ENCODE data around the gene SSBP4. TPM values are rescaled to one million over a fixed set of nuclear protein-coding genes. Genes with fewer than 3 reads are reported as not detected.
A peak's percentile ranks its signal among the peaks of the same experiment; 100 is the strongest.

SSBP4 gene
- total and polyA plus RNA-seq, 2 donors (not counting 3 experiments of a cell fraction or from before 2014, with no cell fraction given) = 89.6 to 151 TPM

DNA sequence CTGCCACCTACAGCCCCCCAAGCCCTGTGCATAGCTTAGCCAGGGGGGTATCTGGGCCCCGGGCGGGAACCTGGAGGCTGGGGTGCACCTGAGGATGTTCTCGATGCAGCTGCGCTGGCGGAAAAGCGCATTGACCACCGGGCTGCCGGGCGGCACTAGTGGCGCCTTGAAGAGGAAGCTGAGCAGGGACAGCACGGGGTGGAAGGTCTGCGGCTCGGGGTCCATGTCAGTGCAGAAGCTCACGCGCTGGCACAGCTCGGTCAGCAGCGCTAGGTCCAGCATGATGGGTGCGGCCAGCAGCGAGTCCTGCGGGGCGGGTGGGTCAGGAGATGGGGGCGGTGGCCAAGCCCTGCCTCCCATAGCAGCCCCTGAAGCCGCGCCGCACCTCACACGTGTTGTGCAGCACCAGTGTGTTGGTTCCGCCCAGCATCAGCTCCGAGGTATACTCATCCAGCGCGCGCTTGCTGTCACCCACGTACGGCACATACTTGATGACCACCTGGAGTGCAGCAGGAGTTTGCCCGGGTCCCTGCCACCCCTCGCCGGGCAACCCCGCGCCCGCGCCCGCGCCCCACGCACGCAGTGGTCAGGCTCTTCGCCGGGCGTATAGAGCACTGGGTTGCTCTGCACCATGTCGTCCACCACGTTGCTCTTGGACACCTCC lies 16.1 kb downstream of the SSBP4 start:
- Histone ChIP-seq H3K27ac (ENCODE audit: insufficient read depth, low read depth, low read length) (no peak overlapping the region), H3K4me3 (replicated peaks in 1 of 3; ENCODE audit: insufficient read depth in 1 of 3, low read depth in 1 of 3, low read length in 3 of 3) (no peak overlapping the region), H3K27me3 (ENCODE audit: control insufficient read depth in 2 of 2, insufficient read depth in 2 of 2, low read length in 2 of 2) (no peaks in the 10 kb centered on the region), H3K36me3 (ENCODE audit: control insufficient read depth in 2 of 2, extremely low read depth in 1 of 2, insufficient read depth in 2 of 2, low read length in 2 of 2) (peaks cover 0 to 2% of the 10 kb centered on the region in 2 experiments), H3K79me2 (ENCODE audit: control insufficient read depth, insufficient read depth, low read length) (peaks cover 1% of the 10 kb centered on the region), H3K9ac (replicated peaks; ENCODE audit: extremely low read depth, insufficient read depth, low read length) (no peak overlapping the region), H4K20me1 (replicated peaks; ENCODE audit: control insufficient read depth, extremely low read depth, insufficient read depth, low read length) (no peaks in the 10 kb centered on the region), H3K9me3 (replicated peaks; ENCODE audit: control insufficient read depth, insufficient read depth, low read length) (no peaks in the 10 kb centered on the region), H2AFZ (ENCODE audit: low read depth, low read length) (no peak overlapping the region), H3K4me1 (ENCODE audit: control insufficient read depth, extremely low read depth, insufficient read depth, low read length) (peaks cover 14% of the 10 kb centered on the region), H3K9me1 (replicated peaks; ENCODE audit: control insufficient read depth, extremely low read depth, insufficient read depth, low read length) (no peaks in the 10 kb centered on the region), H3K4me2 (ENCODE audit: insufficient read depth, low read length) (no peak overlapping the region)
- POLR2A ChIA-PET = interaction anchor here (0.6 kb wide), 1 partner anchor 119 kb away, joined by 3 read pairs; no protein-coding TSS in a partner anchor
- FAIRE-seq (no peak), DNase-seq (ENCODE audit: low read depth, low spot score) (no peak)
- dilution Hi-C loops (cut with MboI; ENCODE audit: extremely low pct_ligation_motif_present, low sequenced_read_pairs) = no loop called here
- TF ChIP-seq FOS (IDR thresholded peaks at IDR 0.05; ENCODE audit: borderline replicate concordance, insufficient read depth, low read length) (no peak), EZH2 (IDR thresholded peaks at IDR 0.05; ENCODE audit: borderline replicate concordance, low read depth, low read length, severe bottlenecking) (no peak), POLR2A (IDR thresholded peaks at IDR 0.05; ENCODE audit: low read depth, low read length) (no peak), MYC (IDR thresholded peaks at IDR 0.05; ENCODE audit: low read depth, low read length) (no peak)
- TF ChIP-seq, protein P1, sequence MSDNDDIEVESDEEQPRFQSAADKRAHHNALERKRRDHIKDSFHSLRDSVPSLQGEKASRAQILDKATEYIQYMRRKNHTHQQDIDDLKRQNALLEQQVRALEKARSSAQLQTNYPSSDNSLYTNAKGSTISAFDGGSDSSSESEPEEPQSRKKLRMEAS (IDR thresholded peaks at IDR 0.05; ENCODE audit: insufficient read depth, insufficient read length) = no peak
- BruUV-seq (replicated peaks) = TSS peak; percentile 33
- intact Hi-C loops (cut with micrococcal nuclease) = no loop called here
- CTCF ChIA-PET = no interaction called here

DNA sequence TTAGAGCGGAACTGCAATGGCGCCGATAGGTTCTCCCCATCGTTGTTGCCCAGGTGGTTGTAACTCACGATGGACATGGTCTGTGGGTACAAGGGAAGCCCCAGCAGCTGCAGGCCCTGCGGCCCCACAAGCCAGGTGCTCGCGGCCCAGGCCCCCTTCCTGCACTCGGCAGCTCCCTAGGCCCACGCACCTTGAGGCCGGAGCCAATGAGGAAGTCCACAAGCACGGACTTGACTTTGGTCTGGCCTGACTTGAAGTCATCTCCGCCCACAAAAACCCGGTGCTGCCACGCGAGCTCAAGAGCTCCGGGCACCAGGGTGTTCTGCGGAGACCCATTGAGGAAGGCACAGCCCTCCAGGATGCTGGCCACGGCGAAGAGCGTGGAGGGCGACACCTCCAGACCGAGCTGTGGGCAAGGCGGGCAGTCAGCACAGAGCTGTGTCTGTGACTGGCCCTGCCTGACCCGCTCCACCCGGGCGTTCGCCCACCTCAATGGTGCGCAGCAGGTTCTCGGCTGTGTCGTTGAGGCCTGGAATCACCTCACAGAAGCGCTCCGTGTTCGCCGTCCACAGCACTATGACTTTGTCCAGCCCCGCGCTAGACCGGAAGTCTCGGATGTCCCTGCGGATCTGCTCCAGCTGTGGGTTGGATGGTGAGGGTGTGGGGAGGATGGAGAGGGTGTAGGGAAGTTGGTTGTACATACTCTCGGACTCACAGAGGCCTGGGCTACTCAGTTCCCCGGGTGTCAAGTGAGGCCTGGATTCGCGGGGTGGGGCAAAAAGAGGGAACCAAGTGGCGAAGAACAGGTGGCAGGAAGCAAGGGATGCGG lies 16.9 kb downstream of the SSBP4 start:
- CTCF ChIA-PET = no interaction called here
- POLR2A ChIA-PET = no interaction called here
- FAIRE-seq (no peak), DNase-seq (ENCODE audit: low read depth, low spot score) (no peak)
- Histone ChIP-seq H3K9me3 (replicated peaks; ENCODE audit: control insufficient read depth, insufficient read depth, low read length) (no peaks in the 10 kb centered on the region), H3K4me1 (ENCODE audit: control insufficient read depth, extremely low read depth, insufficient read depth, low read length) (peaks cover 14% of the 10 kb centered on the region), H3K4me3 (replicated peaks in 1 of 3; ENCODE audit: insufficient read depth in 1 of 3, low read depth in 1 of 3, low read length in 3 of 3) (peak overlapping the region in 1 of 3 experiments; percentile 75), H3K9me1 (replicated peaks; ENCODE audit: control insufficient read depth, extremely low read depth, insufficient read depth, low read length) (no peaks in the 10 kb centered on the region), H3K36me3 (ENCODE audit: control insufficient read depth in 2 of 2, extremely low read depth in 1 of 2, insufficient read depth in 2 of 2, low read length in 2 of 2) (peaks cover 0 to 2% of the 10 kb centered on the region in 2 experiments), H3K4me2 (ENCODE audit: insufficient read depth, low read length) (no peak overlapping the region), H2AFZ (ENCODE audit: low read depth, low read length) (no peak overlapping the region), H3K79me2 (ENCODE audit: control insufficient read depth, insufficient read depth, low read length) (no peaks in the 10 kb centered on the region), H3K27ac (ENCODE audit: insufficient read depth, low read depth, low read length) (no peak overlapping the region), H3K9ac (replicated peaks; ENCODE audit: extremely low read depth, insufficient read depth, low read length) (no peak overlapping the region), H4K20me1 (replicated peaks; ENCODE audit: control insufficient read depth, extremely low read depth, insufficient read depth, low read length) (no peaks in the 10 kb centered on the region), H3K27me3 (ENCODE audit: control insufficient read depth in 2 of 2, insufficient read depth in 2 of 2, low read length in 2 of 2) (no peaks in the 10 kb centered on the region)
- dilution Hi-C loops (cut with MboI; ENCODE audit: extremely low pct_ligation_motif_present, low sequenced_read_pairs) (no loop called here), intact Hi-C loops (cut with micrococcal nuclease) (no loop called here)
- BruUV-seq (replicated peaks) = no TSS peak
- TF ChIP-seq JUN (IDR thresholded peaks at IDR 0.05; ENCODE audit: borderline replicate concordance, insufficient read depth, insufficient read length, low read depth) (no peak), FOS (IDR thresholded peaks at IDR 0.05; ENCODE audit: borderline replicate concordance, insufficient read depth, low read length) (no peak), EZH2 (IDR thresholded peaks at IDR 0.05; ENCODE audit: borderline replicate concordance, low read depth, low read length, severe bottlenecking) (no peak), CTCF (IDR thresholded peaks at IDR 0.05; ENCODE audit: extremely low read depth in 1 of 2, insufficient read depth in 1 of 2, low read depth in 1 of 2, low read length in 2 of 2) (no peak), GATA2 (IDR thresholded peaks at IDR 0.05; ENCODE audit: insufficient read depth, insufficient read length, low read depth, low read length) (no peak), MYC (IDR thresholded peaks at IDR 0.05; ENCODE audit: low read depth, low read length) (no peak), POLR2AphosphoS5 (IDR thresholded peaks at IDR 0.05; ENCODE audit: insufficient read depth, low read depth, low read length) (no peak), POLR2A (IDR thresholded peaks at IDR 0.05; ENCODE audit: low read depth, low read length) (no peak)
- TF ChIP-seq, protein P1 (IDR thresholded peaks at IDR 0.05; ENCODE audit: insufficient read depth, insufficient read length) = no peak
